GM19328 (cell line): ENCODE measurements around the gene DIRAS1.

ENCODE experiments used
- ATAC-seq: cut with Tn5 transposase; IDR thresholded peaks from one replicate; pipeline ENCODE4 v1.9.1; 2021; ENCODE audit warnings: mild to moderate bottlenecking, moderate library complexity; ENCODE audit not compliant: unreplicated experiment

Gene DIRAS1

GRCh38 chr19:2755811-2756210, 34.6 kb upstream of the DIRAS1 start:
- ATAC-seq, result no peak

GRCh38 chr19:2755448-2755705, 34.2 kb upstream of the DIRAS1 start:
- ATAC-seq, result no peak

- ATAC-seq, result no peak
Measured at GRCh38 chr19:2754659-2755447, 33.7 kb upstream of the DIRAS1 start.

GRCh38 chr19:2751438-2751830, 30.3 kb upstream of the DIRAS1 start:
- ATAC-seq, result no peak

GRCh38 chr19:2750808-2751437, 29.8 kb upstream of the DIRAS1 start:
- ATAC-seq, result no peak

GRCh38 chr19:2747349-2747748, 26.2 kb upstream of the DIRAS1 start:
- no peak for ATAC-seq

- no peak for ATAC-seq
Measured at GRCh38 chr19:2744113-2744512, 22.9 kb upstream of the DIRAS1 start.

- ATAC-seq, result no peak
Measured at GRCh38 chr19:2743099-2743498, 21.9 kb upstream of the DIRAS1 start.

GRCh38 chr19:2740314-2740656, 19.1 kb upstream of the DIRAS1 start:
- no peak for ATAC-seq

- peak; percentile 86 for ATAC-seq
Measured at GRCh38 chr19:2739602-2740313, 18.6 kb upstream of the DIRAS1 start, which contains the start of gene SLC39A3. TSS of gene SLC39A3 (minus strand) at chr19:2740017. CDS start at chr19:2737257, 2,760 bp downstream.

- no peak for ATAC-seq
Measured at GRCh38 chr19:2736550-2737190, 15.5 kb upstream of the DIRAS1 start.

- ATAC-seq, result no peak
Measured at GRCh38 chr19:2735374-2735773, 14.2 kb upstream of the DIRAS1 start.

GRCh38 chr19:2734589-2735288, 13.6 kb upstream of the DIRAS1 start:
- no peak for ATAC-seq

GRCh38 chr19:2733930-2734588, 12.9 kb upstream of the DIRAS1 start:
- ATAC-seq, result no peak

GRCh38 chr19:2732883-2733282, 11.7 kb upstream of the DIRAS1 start:
- no peak for ATAC-seq

- ATAC-seq, result no peak
Measured at GRCh38 chr19:2732157-2732725, 11.1 kb upstream of the DIRAS1 start.

- ATAC-seq, result no peak
Measured at GRCh38 chr19:2731181-2731995, 10.2 kb upstream of the DIRAS1 start.

GRCh38 chr19:2729943-2730818, 9.0 kb upstream of the DIRAS1 start:
- ATAC-seq, result no peak
